Stomach (tissue), 4 donors: ENCODE data around the gene SLC66A1.

Source experiments
- EP300 ChIP-seq: sonication (generic); formaldehyde crosslinking; IDR thresholded peaks from one replicate; pipeline ENCODE4 v1.6.1; 2017; ENCODE audit warnings: antibody characterized with exemption
- POLR2A ChIP-seq, 4 donors: fragments of 450-650 bp; IDR thresholded peaks; one replicate each; pipeline ENCODE4 v1.6.1; 2016; ENCODE audit warnings: antibody characterized with exemption in 4 of 4, control low read depth in 2 of 4, mild to moderate bottlenecking in 1 of 4, moderate library complexity in 1 of 4
- POLR2AphosphoS5 ChIP-seq, 3 donors: sonication (generic); formaldehyde crosslinking; IDR thresholded peaks; one replicate each; pipeline ENCODE4 v1.6.1; 2016; ENCODE audit warnings: antibody characterized with exemption in 3 of 3
- TF ChIP-seq, protein P1 (sequence below), 7 experiments: fragments of 450-650 bp in 4 of 7; fragments of 200-600 bp in 3 of 7; sonication (generic) in 3 of 7; IDR thresholded peaks; one replicate each; pipeline ENCODE4 v1.5.1; 2016 to 2019; ENCODE audit warnings: antibody characterized with exemption in 7 of 7, control low read depth in 2 of 7, mild to moderate bottlenecking in 1 of 7

DNA sequence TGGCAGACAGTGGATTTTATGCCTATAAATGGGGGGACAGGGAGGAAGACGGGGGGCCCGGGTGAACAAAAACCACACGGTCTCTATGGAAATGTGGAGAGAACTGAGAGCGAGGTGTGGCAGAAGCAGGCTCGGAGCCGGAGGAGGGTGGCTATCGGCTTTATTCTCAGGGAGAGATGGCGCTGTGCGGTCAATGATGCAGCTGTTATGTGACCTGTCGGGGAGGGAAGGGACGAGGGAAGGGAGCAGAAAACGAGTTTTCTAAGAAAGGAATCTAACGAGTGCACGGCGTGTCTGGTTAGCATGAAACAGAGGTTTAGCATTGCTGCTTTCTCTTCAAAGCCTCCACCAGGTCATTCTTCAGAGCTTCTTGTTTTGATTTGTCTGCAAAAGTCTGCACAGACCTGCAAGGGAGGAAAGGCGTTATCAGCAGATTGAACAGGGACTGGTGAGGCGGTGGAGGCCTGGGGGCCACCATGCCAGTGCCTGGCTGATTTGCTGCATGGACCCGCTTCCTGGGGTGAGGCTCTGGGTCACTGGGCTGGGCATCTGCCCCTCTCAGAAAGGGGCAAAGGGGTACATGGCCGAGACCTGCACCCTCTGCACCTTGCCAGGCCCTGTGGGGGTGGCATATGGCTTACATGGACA lies 27.2 kb downstream of the SLC66A1 start:
- TF ChIP-seq, protein P1, sequence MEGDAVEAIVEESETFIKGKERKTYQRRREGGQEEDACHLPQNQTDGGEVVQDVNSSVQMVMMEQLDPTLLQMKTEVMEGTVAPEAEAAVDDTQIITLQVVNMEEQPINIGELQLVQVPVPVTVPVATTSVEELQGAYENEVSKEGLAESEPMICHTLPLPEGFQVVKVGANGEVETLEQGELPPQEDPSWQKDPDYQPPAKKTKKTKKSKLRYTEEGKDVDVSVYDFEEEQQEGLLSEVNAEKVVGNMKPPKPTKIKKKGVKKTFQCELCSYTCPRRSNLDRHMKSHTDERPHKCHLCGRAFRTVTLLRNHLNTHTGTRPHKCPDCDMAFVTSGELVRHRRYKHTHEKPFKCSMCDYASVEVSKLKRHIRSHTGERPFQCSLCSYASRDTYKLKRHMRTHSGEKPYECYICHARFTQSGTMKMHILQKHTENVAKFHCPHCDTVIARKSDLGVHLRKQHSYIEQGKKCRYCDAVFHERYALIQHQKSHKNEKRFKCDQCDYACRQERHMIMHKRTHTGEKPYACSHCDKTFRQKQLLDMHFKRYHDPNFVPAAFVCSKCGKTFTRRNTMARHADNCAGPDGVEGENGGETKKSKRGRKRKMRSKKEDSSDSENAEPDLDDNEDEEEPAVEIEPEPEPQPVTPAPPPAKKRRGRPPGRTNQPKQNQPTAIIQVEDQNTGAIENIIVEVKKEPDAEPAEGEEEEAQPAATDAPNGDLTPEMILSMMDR (IDR thresholded peaks at IDR 0.05): no peak
- TF ChIP-seq POLR2AphosphoS5 (IDR thresholded peaks at IDR 0.05) (no peak), EP300 (no peak), POLR2A (IDR thresholded peaks at IDR 0.05) (no peak)
